Measurements from ENCODE around the gene SLC22A5. TPM values are rescaled to one million over a fixed set of nuclear protein-coding genes. Genes with fewer than 3 reads are reported as not detected.

SLC22A5 gene
- total and polyA plus RNA-seq, 9 of the 15 experiments (the other 6 are each of a cell fraction or from before 2014, with no cell fraction given): 3.0 to 16.6 (median 8.3) TPM

GRCh38 chr5:132370971-132371602 lies 1.6 kb downstream of the SLC22A5 start:
- TSS peak; percentile 33 for BruUV-seq (replicated peaks)
- peak overlapping the region; percentile 66 for H3K4me3 ChIP-seq
- ATAC-seq (peak; percentile 21), FAIRE-seq (peak; percentile 49), DNase-seq (ENCODE audit: extremely low read depth in 1 of 4, low spot score in 3 of 4) (peak in 1 of 4 experiments; percentile 60)
- H3K9me1 ChIP-seq (ENCODE audit: control insufficient read depth, insufficient read depth, low read length): no peaks in the 10 kb centered on the region
- H3K9ac ChIP-seq (ENCODE audit: insufficient read depth in 1 of 2, low read depth in 2 of 2, low read length in 2 of 2): peak overlapping the region; percentile 84 to 89
- H3K36me3 ChIP-seq (ENCODE audit: control insufficient read depth, insufficient read depth, low read length): peaks cover 27% of the 10 kb centered on the region; the same call in 1 of the 3 replicates
- peaks cover 46% of the 10 kb centered on the region for H3K79me2 ChIP-seq (ENCODE audit: control insufficient read depth, insufficient read depth, low read length)
- H2AFZ ChIP-seq (ENCODE audit: low read depth, low read length): 0 out of 2 replicates have a peak overlapping the region, but pooled peaks have one; percentile 6
- intact Hi-C loops (cut with micrococcal nuclease) (loop anchor here (5.0 kb wide), 1 partner anchor 79 kb away; the partner anchor contains the start of gene SLC22A4), in situ Hi-C loops (cut with MboI) (no loop called here)
- no peaks in the 10 kb centered on the region for H3K27me3 ChIP-seq (ENCODE audit: control insufficient read depth in 2 of 2, insufficient read depth in 2 of 2, low read length in 2 of 2)
- H4K20me1 ChIP-seq (replicated peaks; ENCODE audit: control insufficient read depth, insufficient read depth, low read length): no peaks in the 10 kb centered on the region
- WGBS (ENCODE audit: insufficient coverage, low coverage, missing lambda C conversion rate): 9% methylated on average over 19 of the region's 19 CpGs
- H3K4me2 ChIP-seq (ENCODE audit: insufficient read depth, low read length): peak overlapping the region; percentile 96
- ChIA-PET CTCF (ENCODE audit: low intra/inter-chr PET ratio) (no interaction called here), POLR2A (interaction anchor here (0.7 to 2.4 kb wide), 9 partner anchors 8 to 146 kb away, joined by 3 to 8 read pairs (median 4); partner anchors contain the start of genes P4HA2 and SLC22A4)
- H3K27ac ChIP-seq (ENCODE audit: extremely low read depth, low read depth, low read length): peak overlapping the region; percentile 29; the same call in 2 of the 3 replicates
- no peaks in the 10 kb centered on the region for H3K9me3 ChIP-seq (replicated peaks; ENCODE audit: control insufficient read depth, insufficient read depth, low read depth, low read length)
- peaks cover 12 to 26% of the 10 kb centered on the region in 2 experiments; a peak in 4 of 5 replicates for H3K4me1 ChIP-seq (replicated peaks in 1 of 2; ENCODE audit: control insufficient read depth in 2 of 2, insufficient read depth in 2 of 2, low read length in 2 of 2)
- TF ChIP-seq SMARCE1 (IDR thresholded peaks at IDR 0.05) (no peak), ZNF717 (CRISPR knock-in tag; IDR thresholded peaks at IDR 0.05) (no peak), FOXA1 (IDR thresholded peaks at IDR 0.05; ENCODE audit: borderline replicate concordance) (no peak), ZNF77 (CRISPR knock-in tag; IDR thresholded peaks at IDR 0.05) (no peak), KLF16 (IDR thresholded peaks at IDR 0.05) (no peak), HDAC6 (IDR thresholded peaks at IDR 0.05; ENCODE audit: low read depth, low read length) (no peak), CEBPG (CRISPR knock-in tag; IDR thresholded peaks at IDR 0.05) (no peak), CEBPG (tag; conservative IDR thresholded peaks at IDR 0.05 in 1 of 2, IDR thresholded peaks at IDR 0.05 in 1 of 2) (no peak), POLR3A (IDR thresholded peaks at IDR 0.05; ENCODE audit: borderline replicate concordance, extremely low read depth, insufficient read depth, insufficient read length) (peak; percentile 61), TFE3 (CRISPR knock-in tag; IDR thresholded peaks at IDR 0.05) (peak; percentile 51), FOSL1 (tag; conservative IDR thresholded peaks at IDR 0.05) (no peak), PHB (CRISPR knock-in tag; IDR thresholded peaks at IDR 0.05) (no peak), ZNF121 (CRISPR knock-in tag; conservative IDR thresholded peaks at IDR 0.05) (no peak), ZNF274 (IDR thresholded peaks at IDR 0.05; ENCODE audit: borderline replicate concordance, low read depth, low read length) (no peak), PHTF2 (CRISPR knock-in tag; IDR thresholded peaks at IDR 0.05) (no peak), NFE2L1 (tag; IDR thresholded peaks at IDR 0.05; ENCODE audit: borderline replicate concordance, low read depth) (no peak)
